ENCODE data around the gene EPB41L5. TPM values are rescaled to one million over a fixed set of nuclear protein-coding genes. Genes with fewer than 3 reads are reported as not detected.

Gene EPB41L5
- total and polyA plus RNA-seq, 12 donors = 3.8 to 18.8 (median 13.1) TPM

DNA sequence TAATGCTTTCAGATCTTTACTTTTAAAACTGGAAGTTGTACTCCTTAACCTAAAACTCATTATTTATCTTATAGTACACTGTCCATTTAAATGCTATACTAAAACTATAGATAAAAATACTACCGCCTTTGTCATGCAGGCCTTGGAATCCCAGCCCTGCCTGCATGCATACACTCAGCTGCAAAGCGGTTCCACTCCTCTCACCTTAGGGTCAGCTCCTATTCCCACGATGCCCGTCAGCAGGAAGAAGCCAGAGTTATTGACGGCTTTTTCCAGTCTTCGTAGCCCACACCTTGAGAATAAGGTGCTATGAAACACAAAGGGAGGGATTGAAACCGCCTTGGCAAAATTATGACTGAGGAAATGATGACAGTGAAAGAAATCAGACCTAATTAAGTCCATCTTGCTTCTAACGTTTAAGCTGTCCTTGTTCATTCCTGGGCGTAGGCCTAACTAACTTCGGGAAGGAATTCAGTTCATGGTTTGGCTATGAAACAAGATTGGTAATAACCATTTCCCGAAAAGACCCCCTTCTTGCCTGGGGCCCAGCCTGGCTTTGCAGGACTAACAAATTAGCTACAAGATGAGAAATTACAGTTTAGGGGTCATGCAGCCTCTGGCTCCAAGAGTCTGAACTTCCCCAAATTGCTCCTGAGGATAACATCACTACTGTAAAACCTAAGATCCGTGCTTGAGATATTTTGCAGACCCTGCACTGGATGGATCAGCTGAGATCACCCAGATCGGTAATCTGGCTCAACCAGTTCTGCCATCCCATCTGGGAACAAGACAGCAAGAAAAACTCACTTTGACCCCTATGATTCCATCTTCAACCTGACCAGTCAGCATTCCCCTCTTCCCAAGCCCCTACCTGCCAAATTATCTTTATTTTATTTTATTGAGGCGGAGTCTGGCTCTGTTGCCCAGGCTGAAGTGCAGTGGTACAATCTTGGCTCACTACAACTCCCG, 17.1 kb downstream of the EPB41L5 start:
- H3K36me3 ChIP-seq = no peaks in the 10 kb centered on the region

DNA sequence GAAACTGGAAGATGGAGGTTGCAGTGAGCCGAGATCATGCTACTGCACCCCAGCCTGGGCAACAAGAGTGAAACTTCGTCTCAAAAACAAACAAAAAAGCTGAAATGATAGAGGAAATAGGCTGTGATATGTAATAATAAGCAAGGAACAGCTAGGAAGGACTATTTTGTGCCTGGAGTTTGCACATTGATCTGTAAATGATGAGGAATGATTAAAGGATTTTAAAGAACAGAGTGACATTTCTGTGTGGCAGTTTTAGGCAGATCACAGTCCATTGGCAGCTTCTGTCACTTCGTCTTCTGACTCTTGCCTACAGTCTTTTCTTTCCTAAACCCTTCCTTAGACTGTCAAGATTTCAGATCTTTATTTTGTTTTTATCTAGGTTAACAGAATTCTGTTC, 19.4 kb downstream of the EPB41L5 start:
- Histone ChIP-seq H3K9me3 (peaks cover 0 to 4% (median 0%) of the 10 kb centered on the region in 11 donors), H3K27ac (no peak overlapping the region), H3K4me3 (no peak overlapping the region), H3K27me3 (no peaks in the 10 kb centered on the region), H3K36me3 (no peaks in the 10 kb centered on the region), H3K4me1 (peaks cover 0 to 9% (median 0%) of the 10 kb centered on the region in 9 donors)
- WGBS, 2 donors = 86 to 88% methylated on average over 3 of the region's 3 CpGs
- DNase-seq (no peak), ATAC-seq (no peak)
- TF ChIP-seq, protein P1, sequence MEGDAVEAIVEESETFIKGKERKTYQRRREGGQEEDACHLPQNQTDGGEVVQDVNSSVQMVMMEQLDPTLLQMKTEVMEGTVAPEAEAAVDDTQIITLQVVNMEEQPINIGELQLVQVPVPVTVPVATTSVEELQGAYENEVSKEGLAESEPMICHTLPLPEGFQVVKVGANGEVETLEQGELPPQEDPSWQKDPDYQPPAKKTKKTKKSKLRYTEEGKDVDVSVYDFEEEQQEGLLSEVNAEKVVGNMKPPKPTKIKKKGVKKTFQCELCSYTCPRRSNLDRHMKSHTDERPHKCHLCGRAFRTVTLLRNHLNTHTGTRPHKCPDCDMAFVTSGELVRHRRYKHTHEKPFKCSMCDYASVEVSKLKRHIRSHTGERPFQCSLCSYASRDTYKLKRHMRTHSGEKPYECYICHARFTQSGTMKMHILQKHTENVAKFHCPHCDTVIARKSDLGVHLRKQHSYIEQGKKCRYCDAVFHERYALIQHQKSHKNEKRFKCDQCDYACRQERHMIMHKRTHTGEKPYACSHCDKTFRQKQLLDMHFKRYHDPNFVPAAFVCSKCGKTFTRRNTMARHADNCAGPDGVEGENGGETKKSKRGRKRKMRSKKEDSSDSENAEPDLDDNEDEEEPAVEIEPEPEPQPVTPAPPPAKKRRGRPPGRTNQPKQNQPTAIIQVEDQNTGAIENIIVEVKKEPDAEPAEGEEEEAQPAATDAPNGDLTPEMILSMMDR (IDR thresholded peaks at IDR 0.05) = no peak
- intact Hi-C loops (cut with DNase I) = no loop called here

More for the DNA sequence above, 17.1 kb downstream of the EPB41L5 start:
- H3K27me3 ChIP-seq = no peaks in the 10 kb centered on the region
- intact Hi-C loops (cut with DNase I) = no loop called here
- TF ChIP-seq, protein P1 (IDR thresholded peaks at IDR 0.05) = no peak
- DNase-seq = no peak
- H3K4me3 ChIP-seq = no peak overlapping the region
- H3K27ac ChIP-seq = no peak overlapping the region
- WGBS, 2 donors = 90 to 92% methylated on average over 15 of the region's 15 CpGs
- peaks cover 0 to 9% (median 0%) of the 10 kb centered on the region in 9 donors for H3K4me1 ChIP-seq
- no peak for ATAC-seq
- peaks cover 0 to 18% (median 0%) of the 10 kb centered on the region in 11 donors for H3K9me3 ChIP-seq

DNA sequence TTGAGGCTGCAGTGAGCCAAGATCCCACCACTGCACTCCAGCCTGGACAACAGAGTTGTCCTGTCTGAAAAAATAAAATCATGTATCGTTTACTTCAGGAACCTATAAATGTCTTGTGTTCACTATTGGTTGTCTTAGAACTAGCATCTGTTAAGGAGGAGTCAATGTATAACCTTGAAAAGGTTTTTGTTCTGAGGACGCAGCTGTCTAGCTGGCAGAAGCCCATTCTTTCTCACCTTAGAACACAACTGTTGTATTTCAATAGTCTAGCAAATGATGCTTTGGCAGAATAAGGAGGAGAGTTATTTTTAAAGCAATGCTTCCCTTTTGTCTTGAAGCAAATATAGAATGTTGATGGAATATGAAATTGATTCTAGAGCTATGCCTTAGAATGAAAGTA, 21.1 kb downstream of the EPB41L5 start:
- Histone ChIP-seq H3K9me3 (peaks cover 0 to 4% (median 0%) of the 10 kb centered on the region in 11 donors), H3K27ac (no peak overlapping the region), H3K27me3 (no peaks in the 10 kb centered on the region), H3K4me1 (peaks cover 0 to 9% (median 0%) of the 10 kb centered on the region in 9 donors), H3K36me3 (no peaks in the 10 kb centered on the region), H3K4me3 (no peak overlapping the region)
- DNase-seq (no peak), ATAC-seq (no peak)
- 52 to 61% methylated on average over 2 of the region's 2 CpGs for WGBS, 2 donors
- TF ChIP-seq, protein P1 (IDR thresholded peaks at IDR 0.05) = no peak
- intact Hi-C loops (cut with DNase I) = no loop called here

GRCh38 chr2:120034621-120035020, 21.7 kb downstream of the EPB41L5 start:
- no peak overlapping the region for H3K27ac ChIP-seq
- no peak for DNase-seq
- no peak for ATAC-seq
- no peak overlapping the region for H3K4me3 ChIP-seq
- peaks cover 0 to 9% (median 0%) of the 10 kb centered on the region in 9 donors for H3K4me1 ChIP-seq
- 93 to 98% methylated on average over 4 of the region's 4 CpGs for WGBS, 2 donors
- peaks cover 0 to 4% (median 0%) of the 10 kb centered on the region in 11 donors for H3K9me3 ChIP-seq
- intact Hi-C loops (cut with DNase I) = no loop called here
- TF ChIP-seq, protein P1 (IDR thresholded peaks at IDR 0.05) = no peak
- H3K36me3 ChIP-seq = no peaks in the 10 kb centered on the region
- H3K27me3 ChIP-seq = no peaks in the 10 kb centered on the region

Data from heart right ventricle (tissue), 16 donors.